DMS53 (cell line): ENCODE data around the gene HSD3B7.
"Not testable (repeated sequence)": the region's sequence is repeated elsewhere in the genome, so short reads cannot be mapped to it uniquely, and the experiment has no call there.

Experiments
- DNase-seq: peaks from one replicate; lab custom pipeline; 2025; lab: John Stamatoyannopoulos, UW

The HSD3B7 gene

DNA sequence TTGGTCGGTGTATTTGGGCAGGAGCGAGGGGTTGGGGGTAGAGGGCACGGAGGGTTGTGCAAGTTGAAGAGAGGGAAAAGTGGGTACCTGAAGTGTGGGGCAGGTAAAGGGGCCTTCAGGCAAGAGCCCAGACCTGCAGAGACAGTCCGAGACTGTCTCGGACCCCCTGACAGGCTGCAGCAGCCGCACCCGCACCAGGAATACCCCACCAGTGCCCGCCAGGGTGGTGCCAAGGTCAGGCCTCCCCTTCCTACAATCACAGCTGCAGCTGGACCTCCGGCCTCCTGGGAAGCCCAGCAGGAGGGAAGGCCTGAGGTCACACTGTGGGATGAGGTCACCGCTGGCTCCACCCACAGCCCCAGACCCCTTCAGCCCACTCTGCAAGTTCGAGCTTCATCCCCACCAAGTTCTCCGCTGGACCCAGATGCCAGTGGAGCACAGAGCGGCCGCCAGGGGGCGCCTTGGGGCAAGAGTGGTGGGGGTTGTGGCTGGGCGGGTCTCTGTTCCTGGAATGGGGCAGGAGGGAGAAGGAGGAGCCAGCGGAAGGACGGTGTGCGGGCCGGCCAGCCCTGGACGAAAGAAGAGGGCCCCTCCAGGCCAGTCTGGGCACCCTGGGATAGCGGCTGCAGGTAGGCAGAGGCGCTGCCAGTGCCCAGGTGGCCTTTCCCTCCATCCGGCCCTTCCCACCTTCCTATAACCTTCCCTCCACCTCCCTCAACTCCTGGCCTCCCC lies at the start of gene HSD3B7:
Gene HSD3B7 (plus strand): TSS at position 539 of the 732 bp plus-strand sequence. CDS start 452 bp downstream, outside the sequence.
- DNase-seq: peak; percentile 88

GRCh38 chr16:30937692-30938091 lies 47.3 kb upstream of the HSD3B7 start:
- DNase-seq: no peak

- DNase-seq: not testable (repeated sequence)
Observed at GRCh38 chr16:30939571-30939970, 45.4 kb upstream of the HSD3B7 start.

DNA sequence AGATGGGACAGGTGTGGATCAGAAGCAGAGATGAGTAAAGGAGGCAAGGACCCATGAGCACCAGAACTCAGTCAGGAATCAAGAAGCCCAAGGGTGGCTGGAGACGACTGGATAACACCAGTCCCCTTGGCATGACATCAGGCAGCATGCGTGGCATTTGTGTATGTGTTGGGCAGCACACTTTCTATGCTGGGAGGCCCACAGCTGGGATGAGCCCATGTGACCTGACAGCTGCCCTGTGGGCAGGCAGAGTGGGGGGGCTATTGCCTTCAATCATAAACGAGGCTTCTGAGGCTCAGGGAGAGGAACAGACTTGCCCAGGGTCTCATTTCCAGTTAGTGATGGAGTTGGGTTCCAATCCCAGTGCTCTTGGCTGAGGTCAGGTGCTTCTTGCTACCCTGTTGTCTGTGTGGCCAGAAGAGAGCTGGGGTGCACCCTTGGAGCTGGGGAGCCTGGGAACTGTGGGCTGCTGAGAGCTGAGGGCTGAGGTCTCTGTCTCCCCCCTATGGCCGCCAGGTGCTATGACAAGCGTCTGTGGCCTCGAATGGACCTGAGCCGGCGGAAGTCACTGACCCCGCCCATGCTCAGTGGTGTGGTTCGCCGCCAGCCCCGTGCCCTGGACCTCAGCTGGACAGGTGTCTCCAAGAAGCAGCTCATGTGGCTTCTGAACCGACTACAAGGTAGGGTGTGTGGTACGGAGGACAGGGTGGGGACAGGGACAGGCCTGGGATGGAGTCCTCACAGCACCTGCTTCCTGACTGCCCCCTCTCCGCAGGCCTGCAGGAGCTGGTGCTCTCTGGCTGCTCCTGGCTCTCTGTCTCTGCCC lies 43.2 kb upstream of the HSD3B7 start:
- peak; percentile 88 for DNase-seq

- peak; percentile 82 for DNase-seq
Observed at GRCh38 chr16:30942426-30942806, 42.6 kb upstream of the HSD3B7 start.

- DNase-seq: no peak
Observed at GRCh38 chr16:30944352-30944751, 40.7 kb upstream of the HSD3B7 start.

GRCh38 chr16:30946671-30947540 lies 38.1 kb upstream of the HSD3B7 start:
- DNase-seq: peak; percentile 18

- no peak for DNase-seq
Observed at GRCh38 chr16:30947541-30947858, 37.5 kb upstream of the HSD3B7 start.

- DNase-seq: peak; percentile 98
Observed at GRCh38 chr16:30947859-30948666, 36.9 kb upstream of the HSD3B7 start.

DNA sequence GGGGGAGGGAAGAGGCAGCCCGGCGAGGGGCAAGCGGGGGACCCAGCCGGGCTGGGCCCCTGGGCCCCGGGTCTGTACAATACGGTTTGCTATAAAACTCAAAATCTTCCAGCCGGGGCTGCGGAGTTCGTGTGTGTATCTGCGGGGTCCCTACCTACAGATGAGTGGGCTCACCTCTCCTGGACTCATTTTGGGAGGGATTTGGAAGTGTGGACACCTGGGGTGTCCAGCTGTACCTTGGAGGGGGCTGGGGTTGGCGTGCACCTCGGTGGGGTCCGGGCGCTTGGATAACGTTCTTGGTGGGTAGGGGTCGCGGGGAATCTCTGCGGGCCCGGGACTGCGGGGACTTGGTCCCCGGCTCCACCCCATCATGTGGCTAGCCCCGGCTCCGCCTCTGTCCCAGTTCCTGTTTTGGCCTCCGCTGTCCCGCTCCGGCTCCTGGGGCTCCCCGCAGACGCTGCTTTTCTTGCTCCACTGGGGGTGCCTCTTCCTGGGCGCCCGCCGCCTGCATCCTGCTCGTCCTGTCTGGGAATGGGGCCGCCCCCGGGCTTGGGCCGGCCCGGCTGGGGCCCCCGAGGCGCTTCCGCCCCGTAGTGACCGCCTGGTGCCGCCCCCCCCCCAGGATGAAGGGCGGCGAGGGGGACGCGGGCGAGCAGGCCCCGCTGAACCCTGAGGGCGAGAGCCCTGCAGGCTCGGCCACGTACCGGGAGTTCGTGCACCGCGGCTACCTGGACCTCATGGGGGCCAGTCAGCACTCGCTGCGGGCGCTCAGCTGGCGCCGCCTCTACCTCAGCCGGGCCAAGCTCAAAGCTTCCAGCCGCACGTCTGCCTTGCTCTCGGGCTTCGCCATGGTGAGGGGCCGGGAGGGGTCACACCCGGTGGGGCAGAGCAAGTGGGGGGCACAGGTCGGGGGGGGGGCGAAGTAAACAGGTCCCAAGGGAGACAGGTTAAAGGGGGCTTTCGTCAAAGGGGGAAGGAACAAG lies 36.0 kb upstream of the HSD3B7 start, which contains the start of gene ORAI3:
Gene ORAI3 (plus strand): TSS at position 402 of the 983 bp plus-strand sequence. CDS start 222 bp downstream, at position 624.
- peak; percentile 72 for DNase-seq

- DNase-seq: peak; percentile 78
Observed at GRCh38 chr16:30949650-30950515, 35.1 kb upstream of the HSD3B7 start.

- no peak for DNase-seq
Observed at GRCh38 chr16:30950516-30951065, 34.4 kb upstream of the HSD3B7 start.

- no peak for DNase-seq
Observed at GRCh38 chr16:30951193-30951592, 33.8 kb upstream of the HSD3B7 start.

DNA sequence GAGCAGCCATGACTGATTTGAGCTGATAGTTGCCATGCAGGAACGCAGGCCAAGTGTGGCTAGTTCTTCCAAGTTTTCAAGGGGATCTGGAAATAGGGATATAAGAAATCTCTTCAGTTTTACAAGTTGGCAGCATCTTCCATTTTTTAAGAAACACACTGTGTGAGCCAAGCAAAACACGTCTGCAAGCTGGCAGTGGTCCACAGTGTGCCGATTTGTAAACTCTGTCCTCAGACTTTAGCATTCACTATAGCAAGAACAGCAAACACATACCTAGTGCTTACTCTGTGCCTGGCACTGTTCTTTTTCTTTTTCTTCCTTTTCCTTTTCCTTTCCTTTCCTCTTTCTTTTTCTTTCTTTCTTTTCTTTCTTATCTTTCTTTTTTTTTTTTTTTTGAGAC lies 33.3 kb upstream of the HSD3B7 start:
- no peak for DNase-seq

GRCh38 chr16:30953111-30953510 lies 31.9 kb upstream of the HSD3B7 start:
- DNase-seq: no peak

DNA sequence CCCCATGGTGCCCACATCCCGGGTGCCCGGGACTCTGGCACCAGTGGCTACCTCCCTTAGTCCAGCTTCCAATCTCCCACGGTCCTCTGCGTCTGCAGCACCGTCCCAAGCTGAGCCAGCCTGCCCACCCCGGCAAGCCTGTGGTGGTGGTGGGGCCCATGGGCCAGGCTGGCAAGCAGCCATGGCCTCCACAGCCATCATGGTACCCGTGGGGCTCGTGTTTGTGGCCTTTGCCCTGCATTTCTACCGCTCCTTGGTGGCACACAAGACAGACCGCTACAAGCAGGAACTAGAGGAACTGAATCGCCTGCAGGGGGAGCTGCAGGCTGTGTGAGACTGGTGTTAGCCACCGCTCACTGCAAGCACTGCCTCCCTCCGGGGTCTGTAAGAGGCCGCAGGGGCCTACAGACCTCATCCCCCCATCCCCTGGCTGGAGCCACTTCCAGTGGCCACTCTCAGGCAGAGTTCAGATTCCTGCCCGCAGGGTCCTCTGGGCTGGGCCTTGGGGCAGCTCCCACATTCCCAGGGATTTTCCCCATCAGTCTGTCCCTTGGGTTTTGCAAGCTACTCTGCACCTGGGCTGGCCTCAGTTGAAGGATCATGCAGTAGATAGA lies 31.4 kb upstream of the HSD3B7 start:
- DNase-seq: peak; percentile 80

GRCh38 chr16:30954993-30955392 lies 30.0 kb upstream of the HSD3B7 start:
- no peak for DNase-seq
